HG03095 (cell line): Measurements from ENCODE around the gene DPP10.
"Not testable (repeated sequence)": the region's sequence is repeated elsewhere in the genome, so short reads cannot be mapped to it uniquely, and the experiment has no call there.

Experiments
- ATAC-seq: cut with Tn5 transposase; IDR thresholded peaks from one replicate; pipeline ENCODE4 v1.9.1; 2021; ENCODE audit warnings: moderate library complexity; ENCODE audit not compliant: unreplicated experiment

Gene DPP10

GRCh38 chr2:114507744-114508143 is 65.3 kb downstream of the DPP10 start:
- no peak for ATAC-seq

DNA sequence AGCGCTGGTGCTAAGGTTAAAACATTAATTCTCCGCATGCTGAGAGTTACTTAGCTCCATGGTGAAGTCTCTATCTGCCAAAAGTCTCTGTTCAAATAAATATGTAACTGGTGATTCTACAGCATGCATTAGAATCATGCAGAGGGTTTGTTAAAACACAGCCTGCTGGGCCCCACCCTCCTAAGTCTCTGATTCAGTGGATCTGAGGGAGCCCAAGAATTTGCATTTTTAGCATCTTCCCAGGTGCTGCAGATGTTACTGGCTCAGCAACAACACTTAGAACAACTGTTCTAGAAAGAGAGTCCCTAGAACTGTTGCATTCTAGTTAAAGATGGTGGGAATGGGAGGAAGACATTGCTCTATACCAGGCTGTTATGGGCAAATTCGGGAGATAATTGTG is 73.4 kb downstream of the DPP10 start:
- no peak for ATAC-seq

- no peak for ATAC-seq
Measured at GRCh38 chr2:114517580-114517979, 75.1 kb downstream of the DPP10 start.

DNA sequence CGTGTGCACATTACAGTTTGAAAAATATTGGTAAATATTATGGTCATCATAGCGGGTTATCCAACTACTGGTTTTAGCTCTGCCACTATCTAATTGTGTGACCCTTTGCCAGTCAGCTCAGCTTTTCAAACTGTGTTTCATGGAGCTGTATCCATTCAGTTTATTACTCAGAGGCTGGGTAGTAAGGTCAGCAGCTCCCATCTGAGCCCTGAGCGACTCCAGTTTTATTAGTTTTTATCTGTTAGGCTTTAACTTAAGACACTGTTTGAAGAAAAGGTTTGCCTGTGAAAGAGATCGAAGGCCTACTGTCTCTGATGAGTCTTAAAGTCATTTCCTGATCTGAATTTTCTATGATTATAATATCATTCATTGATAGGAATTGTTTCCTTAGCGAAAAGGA is 76.3 kb downstream of the DPP10 start:
- ATAC-seq: no peak

- not testable (repeated sequence) for ATAC-seq
Measured at GRCh38 chr2:114522612-114523011, 80.2 kb downstream of the DPP10 start.

DNA sequence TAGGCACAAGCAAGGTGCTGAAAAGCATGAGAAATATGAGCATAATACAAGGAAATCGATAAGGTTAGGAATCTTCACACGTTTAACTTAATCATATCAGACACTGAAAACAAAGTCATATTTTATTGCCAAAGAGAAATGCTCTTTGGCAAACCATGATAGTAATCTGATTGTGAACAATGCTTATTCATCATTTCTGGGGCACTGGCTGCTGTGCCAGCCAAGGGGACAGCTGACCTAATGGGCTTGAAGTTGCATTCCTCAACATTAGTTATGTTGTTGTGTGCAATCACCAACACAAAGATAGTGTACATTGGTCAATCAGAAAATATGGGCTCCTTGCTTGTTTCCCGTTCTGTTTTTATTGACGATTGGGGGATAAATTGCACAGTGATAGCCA is 83.5 kb downstream of the DPP10 start:
- ATAC-seq: no peak

DNA sequence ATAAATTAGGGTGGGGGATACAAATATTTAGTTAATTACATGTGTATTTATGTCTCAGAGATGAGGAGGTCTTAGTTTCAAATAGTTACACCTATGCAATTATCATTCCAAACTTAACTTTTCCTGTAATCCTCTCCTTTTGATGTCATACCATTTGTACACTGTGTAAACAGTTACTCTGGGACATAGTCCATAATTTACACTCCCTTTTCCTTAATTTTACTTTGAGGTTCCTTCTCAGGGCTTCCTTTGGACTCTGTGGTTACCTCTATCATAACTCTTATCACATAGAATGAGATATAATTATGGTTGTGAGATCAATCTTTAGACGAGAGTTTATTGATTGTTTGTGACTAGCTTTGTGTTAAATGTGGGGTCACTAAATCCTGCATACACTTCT is 84.4 kb downstream of the DPP10 start:
- ATAC-seq: no peak

DNA sequence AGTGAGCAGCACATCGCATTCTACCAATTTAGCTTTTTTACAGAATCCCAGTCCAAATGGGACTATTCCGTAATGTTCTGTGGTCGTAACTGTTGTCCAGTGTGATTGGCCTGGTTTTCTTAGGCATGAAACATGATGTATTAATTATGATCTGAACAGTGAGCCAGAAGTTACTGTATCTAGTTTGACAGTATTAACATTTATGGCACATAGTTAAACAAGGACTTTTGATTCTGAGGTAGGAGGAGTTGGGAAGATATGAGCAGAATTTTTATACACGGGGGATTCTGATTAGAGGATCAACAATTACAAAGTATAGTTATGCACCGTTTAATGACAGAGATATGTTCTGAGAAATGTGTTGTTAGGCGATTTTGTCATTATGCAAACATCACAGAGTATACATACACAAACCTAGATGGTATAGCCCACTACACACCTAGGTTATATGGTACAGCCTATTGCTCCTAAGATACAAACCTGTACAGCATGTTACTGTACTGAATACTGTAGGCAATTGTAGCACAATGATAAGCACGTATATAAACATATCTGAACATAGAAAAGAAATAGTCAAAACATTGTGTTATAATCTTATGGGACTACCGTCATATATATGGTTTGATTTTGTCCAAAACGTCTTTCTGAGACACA is 85.0 kb downstream of the DPP10 start:
- ATAC-seq: no peak

GRCh38 chr2:114534116-114535084 is 92.0 kb downstream of the DPP10 start:
- ATAC-seq: no peak

DNA sequence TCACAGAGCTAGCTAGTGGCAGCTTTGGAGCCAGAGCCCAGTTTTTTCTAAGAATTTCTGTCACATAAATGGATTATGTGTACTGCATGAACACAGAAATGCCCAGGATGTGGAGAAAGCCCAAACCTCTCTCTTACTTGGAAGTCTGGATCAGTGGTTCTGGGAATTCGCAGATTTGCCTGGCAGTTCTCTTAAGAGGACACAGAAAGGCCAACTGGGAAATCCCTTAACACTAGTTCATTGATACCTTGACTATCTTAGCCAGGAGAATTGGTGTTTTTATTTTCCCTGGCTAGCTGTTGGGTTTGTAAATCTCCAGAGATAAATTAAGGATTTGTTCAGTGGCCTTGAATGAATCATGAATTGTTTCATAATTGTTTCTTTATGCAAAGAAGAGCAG is 95.3 kb downstream of the DPP10 start:
- ATAC-seq: no peak

DNA sequence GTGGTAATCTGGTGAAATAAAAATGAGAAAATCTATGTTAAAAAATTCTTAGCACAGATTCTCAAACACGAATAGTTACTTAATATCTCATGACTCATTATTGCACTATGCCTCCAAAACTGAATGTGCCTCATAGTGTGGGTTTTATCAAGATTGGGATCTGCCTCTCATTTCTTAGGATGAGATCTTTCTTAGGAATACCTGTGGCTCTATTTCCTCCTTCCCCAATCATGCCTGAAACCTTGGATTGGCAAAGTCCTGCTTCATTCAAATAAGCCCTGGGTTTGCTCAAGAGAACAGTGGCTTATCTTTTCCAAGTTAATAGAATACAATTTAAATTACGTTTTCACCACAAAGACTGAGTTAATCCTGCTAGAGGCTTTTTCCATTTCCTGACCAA is 100.3 kb downstream of the DPP10 start:
- no peak for ATAC-seq

- no peak for ATAC-seq
Measured at GRCh38 chr2:114543236-114543766, 100.9 kb downstream of the DPP10 start.

GRCh38 chr2:114545052-114545451 is 102.6 kb downstream of the DPP10 start:
- ATAC-seq: no peak

- no peak for ATAC-seq
Measured at GRCh38 chr2:114546531-114546930, 104.1 kb downstream of the DPP10 start.

GRCh38 chr2:114548151-114548550 is 105.7 kb downstream of the DPP10 start:
- no peak for ATAC-seq

DNA sequence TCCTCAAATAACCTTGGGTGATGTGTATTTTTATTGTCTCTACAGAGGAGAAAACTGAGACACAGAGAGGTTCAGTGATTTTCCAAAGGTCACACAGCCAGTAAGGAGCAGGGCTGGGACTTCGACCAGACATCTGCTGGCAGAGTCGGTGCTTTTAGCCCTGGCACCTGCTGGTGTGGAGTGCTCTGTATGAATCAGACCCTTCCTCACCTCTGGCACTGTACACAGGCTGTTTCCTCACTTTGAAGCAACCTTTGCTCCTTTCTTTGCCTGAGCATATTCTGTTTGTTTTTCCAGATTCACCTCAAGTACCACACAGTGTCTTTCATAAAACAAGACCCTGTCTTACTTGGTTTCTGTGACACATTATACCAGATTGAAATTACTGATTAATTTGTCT is 107.9 kb downstream of the DPP10 start:
- no peak for ATAC-seq

DNA sequence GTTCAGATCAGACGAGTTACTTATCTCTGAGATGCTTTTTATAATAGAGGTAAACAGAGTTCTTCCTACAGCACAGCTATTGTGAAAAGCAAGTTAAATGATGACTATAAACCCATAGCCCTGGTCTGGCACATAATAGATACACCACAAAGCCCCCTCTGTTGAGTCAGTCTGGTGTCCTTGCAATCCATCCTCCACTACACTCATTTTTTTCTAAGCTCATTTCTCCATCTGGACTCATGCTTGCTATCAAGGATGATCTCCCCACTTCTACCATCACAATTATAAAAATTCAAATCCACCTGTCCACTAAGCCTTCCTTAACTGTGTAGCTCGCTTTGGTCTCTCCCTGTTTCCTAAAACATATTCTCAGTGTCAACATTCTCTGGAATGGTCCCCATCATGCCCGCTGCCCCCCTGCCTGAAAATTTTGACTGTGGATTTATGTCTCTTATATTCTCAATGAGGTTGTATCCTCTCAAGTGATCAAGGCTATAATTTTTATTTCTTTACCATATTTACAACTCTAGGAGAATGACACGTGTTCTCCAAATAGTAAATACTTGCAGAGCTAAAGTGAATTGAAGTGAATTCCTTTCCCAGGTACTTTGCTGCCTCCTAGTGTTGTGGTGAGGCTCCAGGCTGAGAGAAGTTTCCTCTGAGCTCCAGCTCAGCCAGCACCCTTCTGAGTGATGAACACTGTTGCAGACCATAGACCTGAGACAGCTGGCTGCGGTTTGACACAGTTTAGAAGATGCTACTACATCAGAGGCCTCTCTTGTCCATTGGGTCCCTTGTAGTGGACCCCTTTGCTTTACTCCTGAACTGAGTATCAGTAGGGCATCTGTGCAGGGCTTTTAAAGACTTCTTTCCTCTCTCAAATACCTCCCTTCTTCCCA is 108.7 kb downstream of the DPP10 start:
- ATAC-seq: no peak

DNA sequence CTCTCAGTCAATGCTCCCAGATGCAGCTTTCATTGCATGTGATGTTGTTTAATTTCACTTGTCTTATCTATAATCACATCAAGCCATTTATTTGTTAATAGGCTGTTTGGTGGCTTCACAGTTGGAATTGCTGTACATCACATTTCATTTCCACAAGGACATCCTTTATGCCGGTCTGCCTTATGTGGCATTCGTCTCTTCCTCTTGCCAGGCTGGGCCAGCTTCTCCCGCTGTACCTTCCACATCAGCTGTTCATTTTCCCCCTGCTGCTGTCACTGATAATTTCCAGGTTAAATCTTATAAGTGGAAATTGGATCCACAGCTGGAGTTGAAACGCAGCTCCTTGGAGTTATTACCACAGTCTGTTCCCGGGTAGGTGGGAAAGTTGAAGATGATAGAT is 110.6 kb downstream of the DPP10 start:
- ATAC-seq: no peak

DNA sequence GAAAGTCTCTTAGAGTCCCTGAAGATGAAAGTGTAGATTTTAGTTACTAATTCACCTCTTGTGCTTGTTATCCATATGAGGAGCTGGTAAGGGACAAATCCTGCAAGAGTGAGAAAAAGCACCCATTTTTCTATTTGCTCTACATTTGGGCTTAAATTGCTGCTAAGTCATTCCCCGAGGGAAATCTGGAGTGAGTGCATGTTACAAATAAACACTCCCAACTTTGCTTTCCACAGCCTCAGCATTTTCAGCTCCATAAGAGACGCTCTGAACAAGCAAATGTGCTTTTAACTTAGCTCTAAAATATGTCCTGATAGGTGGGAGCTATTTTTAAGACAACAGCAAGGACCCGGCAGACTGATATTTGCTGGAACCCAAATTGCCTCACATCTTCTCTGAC is 126.7 kb downstream of the DPP10 start:
- no peak for ATAC-seq

GRCh38 chr2:114577657-114578056 is 135.2 kb downstream of the DPP10 start:
- no peak for ATAC-seq

DNA sequence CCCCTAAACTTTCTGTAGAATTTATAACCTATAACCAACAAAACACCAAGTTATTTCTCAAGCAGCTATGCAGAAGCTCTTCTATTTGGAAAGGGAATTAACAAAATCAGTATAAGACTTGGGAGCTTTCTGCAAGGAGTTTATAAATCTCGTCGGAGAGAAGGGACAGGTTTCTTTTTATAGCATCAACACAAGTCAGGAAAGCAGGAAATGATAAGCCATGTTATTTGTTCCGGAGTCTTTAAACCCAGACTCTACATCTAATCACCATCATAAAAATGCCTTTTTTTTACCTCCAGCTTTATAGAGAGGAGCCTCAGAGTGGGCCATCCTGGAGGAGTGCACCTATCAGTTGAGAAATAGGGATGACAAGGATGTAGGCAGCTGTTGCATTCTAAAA is 137.1 kb downstream of the DPP10 start:
- no peak for ATAC-seq
